Neuron (in vitro differentiated cells): ENCODE data around the gene RGS17.
"Not testable (repeated sequence)": the region's sequence is repeated elsewhere in the genome, so short reads cannot be mapped to it uniquely, and the experiment has no call there.

Experiments used
- H2AFZ ChIP-seq: one replicate; pipeline ENCODE4 v1.6.1; 2013; ENCODE audit warnings: low read depth, mild to moderate bottlenecking, inconsistent platforms, low read length, moderate library complexity
- H3K27me3 ChIP-seq: one replicate; pipeline ENCODE4 v1.6.1; 2013; ENCODE audit warnings: low read length; ENCODE audit not compliant: insufficient read depth
- H3K36me3 ChIP-seq: one replicate; pipeline ENCODE4 v1.6.1; 2013; ENCODE audit warnings: low read length; ENCODE audit not compliant: insufficient read depth
- H3K4me1 ChIP-seq: one replicate; pipeline ENCODE4 v1.6.1; 2013; ENCODE audit warnings: low read length; ENCODE audit not compliant: insufficient read depth
- H3K4me3 ChIP-seq: 2 replicates; pipeline ENCODE4 v1.5.1; 2013; ENCODE audit warnings: mild to moderate bottlenecking, low read length, moderate library complexity
- H3K9me3 ChIP-seq: one replicate; pipeline ENCODE4 v1.6.1; 2013; ENCODE audit warnings: low read length

RGS17 gene

GRCh38 chr6:153001767-153002612 is 129.1 kb downstream of the RGS17 start:
- Histone ChIP-seq H3K9me3 (no peaks in the 10 kb centered on the region), H3K4me3 (peak overlapping the region; percentile 92), H3K4me1 (peaks cover 22% of the 10 kb centered on the region), H2AFZ (no peak overlapping the region), H3K27me3 (no peaks in the 10 kb centered on the region), H3K36me3 (peaks cover 12% of the 10 kb centered on the region)

DNA sequence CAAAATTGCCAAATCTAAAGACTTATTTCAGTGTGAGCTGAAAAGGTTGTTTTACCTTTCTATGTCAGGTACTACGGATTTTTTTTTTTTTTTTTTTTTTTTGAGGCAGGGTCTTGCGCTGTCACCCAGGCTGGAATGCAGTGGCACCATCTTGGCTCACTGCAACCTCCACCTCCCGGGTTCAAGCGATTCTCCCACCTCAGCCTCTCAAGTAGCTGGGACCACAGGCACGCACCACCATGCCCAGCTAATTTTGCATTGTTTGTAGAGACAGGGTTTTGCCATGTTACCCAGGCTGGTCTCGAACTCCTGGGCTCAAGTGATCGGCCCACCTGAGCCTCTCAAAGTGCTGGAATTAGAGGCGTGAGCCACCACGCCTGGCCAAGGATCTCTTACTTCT is 130.3 kb downstream of the RGS17 start:
- H3K9me3 ChIP-seq, H2AFZ ChIP-seq, H3K27me3 ChIP-seq: not testable (repeated sequence)
- Histone ChIP-seq H3K4me1 (peaks cover 22% of the 10 kb centered on the region), H3K4me3 (peak overlapping the region; percentile 92), H3K36me3 (peaks cover 24% of the 10 kb centered on the region)

GRCh38 chr6:153000243-153000642 is 130.8 kb downstream of the RGS17 start:
- Histone ChIP-seq H3K27me3 (no peaks in the 10 kb centered on the region), H3K4me1 (peaks cover 22% of the 10 kb centered on the region), H3K4me3 (no peak overlapping the region), H3K9me3 (no peaks in the 10 kb centered on the region), H3K36me3 (peaks cover 29% of the 10 kb centered on the region), H2AFZ (no peak overlapping the region)

- H3K4me3 ChIP-seq, H2AFZ ChIP-seq, H3K9me3 ChIP-seq, H3K27me3 ChIP-seq: not testable (repeated sequence)
- peaks cover 33% of the 10 kb centered on the region for H3K36me3 ChIP-seq
- H3K4me1 ChIP-seq, result peaks cover 20% of the 10 kb centered on the region
These were observed 131.5 kb downstream of the RGS17 start for GRCh38 chr6:152999538-152999937.

GRCh38 chr6:152993847-152994246 is 137.2 kb downstream of the RGS17 start:
- Histone ChIP-seq H2AFZ (no peak overlapping the region), H3K4me3 (no peak overlapping the region), H3K27me3 (no peaks in the 10 kb centered on the region), H3K4me1 (no peaks in the 10 kb centered on the region), H3K36me3 (peaks cover 67% of the 10 kb centered on the region), H3K9me3 (no peaks in the 10 kb centered on the region)

- Histone ChIP-seq H3K4me1 (no peaks in the 10 kb centered on the region), H2AFZ (no peak overlapping the region), H3K27me3 (no peaks in the 10 kb centered on the region), H3K9me3 (no peaks in the 10 kb centered on the region), H3K4me3 (no peak overlapping the region), H3K36me3 (peaks cover 65% of the 10 kb centered on the region)
These were observed 137.7 kb downstream of the RGS17 start for GRCh38 chr6:152993431-152993830.

GRCh38 chr6:152986978-152987377 is 144.1 kb downstream of the RGS17 start:
- H3K27me3 ChIP-seq, result no peaks in the 10 kb centered on the region

DNA sequence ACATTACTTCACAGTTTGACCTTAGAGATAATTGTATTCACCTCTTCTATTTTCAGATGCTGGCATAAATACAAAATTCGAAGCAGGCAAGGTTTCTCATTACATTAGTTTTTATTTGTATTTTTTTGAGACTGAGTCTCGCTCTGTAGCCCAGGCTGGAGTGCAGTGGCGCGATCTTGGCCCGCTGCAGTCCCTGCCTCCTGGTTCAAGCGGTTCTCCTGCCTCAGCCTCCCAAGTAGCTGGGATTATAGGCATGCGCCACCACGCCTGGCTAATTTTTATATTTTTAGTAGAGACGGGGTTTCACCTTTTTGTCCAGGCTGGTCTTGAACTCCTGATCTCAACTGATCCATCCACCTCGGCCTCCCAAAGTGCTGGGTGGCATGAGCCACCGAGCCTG is 145.8 kb downstream of the RGS17 start:
- Histone ChIP-seq H3K4me1 (peaks cover 24% of the 10 kb centered on the region), H3K4me3 (peak overlapping the region; percentile 84)
- H3K9me3 ChIP-seq, H3K27me3 ChIP-seq, H3K36me3 ChIP-seq, H2AFZ ChIP-seq: not testable (repeated sequence)

More at GRCh38 chr6:152986978-152987377, 144.1 kb downstream of the RGS17 start:
- Histone ChIP-seq H3K4me1 (peaks cover 10% of the 10 kb centered on the region), H2AFZ (no peak overlapping the region), H3K9me3 (no peaks in the 10 kb centered on the region), H3K36me3 (peaks cover 21% of the 10 kb centered on the region), H3K4me3 (no peak overlapping the region)

DNA sequence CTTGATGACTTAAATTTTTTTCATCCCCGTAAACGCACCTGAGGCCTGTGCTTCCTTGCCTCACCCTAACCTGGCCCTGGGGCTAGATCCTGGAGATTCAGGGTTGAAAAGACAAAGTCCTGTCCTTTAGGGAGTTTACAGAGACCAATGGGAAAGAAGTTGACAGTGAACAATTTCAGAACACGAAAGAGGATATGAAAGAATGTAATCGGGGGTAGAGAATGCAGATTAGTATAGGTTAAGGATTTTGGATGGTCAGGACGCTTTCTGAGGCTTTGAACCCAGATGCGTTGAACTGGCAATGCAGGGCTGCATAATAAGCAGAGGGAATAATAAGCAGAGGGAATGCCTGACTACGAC is 146.6 kb downstream of the RGS17 start:
- H3K27me3 ChIP-seq, result no peaks in the 10 kb centered on the region
- H2AFZ ChIP-seq, result no peak overlapping the region
- peaks cover 31% of the 10 kb centered on the region for H3K4me1 ChIP-seq
- H3K36me3 ChIP-seq, result peaks cover 6% of the 10 kb centered on the region
- peak overlapping the region; percentile 84 for H3K4me3 ChIP-seq
- H3K9me3 ChIP-seq, result no peaks in the 10 kb centered on the region

GRCh38 chr6:152983637-152984512 is 147.2 kb downstream of the RGS17 start:
- H3K4me3 ChIP-seq, result peak overlapping the region; percentile 84
- H3K9me3 ChIP-seq, result no peaks in the 10 kb centered on the region
- H3K27me3 ChIP-seq, result no peaks in the 10 kb centered on the region

GRCh38 chr6:152982904-152983636 is 148.0 kb downstream of the RGS17 start, which contains the start of gene FBXO5:
TSS of gene FBXO5 (minus strand) at chr6:152983041. CDS start at chr6:152982959, 82 bp downstream.
- no peaks in the 10 kb centered on the region for H3K27me3 ChIP-seq
- peak within 1 kb of the TSS; percentile 84 for H3K4me3 ChIP-seq
- H3K36me3 ChIP-seq, result peaks cover 15% of the 10 kb centered on the region
- no peaks in the 10 kb centered on the region for H3K9me3 ChIP-seq
- H3K4me1 ChIP-seq, result peaks cover 39% of the 10 kb centered on the region
- H2AFZ ChIP-seq, result peak within 1 kb of the TSS; percentile 57

More at GRCh38 chr6:152983637-152984512, 147.2 kb downstream of the RGS17 start:
- Histone ChIP-seq H3K4me1 (peaks cover 35% of the 10 kb centered on the region), H2AFZ (peak overlapping the region; percentile 57), H3K36me3 (peaks cover 10% of the 10 kb centered on the region)

DNA sequence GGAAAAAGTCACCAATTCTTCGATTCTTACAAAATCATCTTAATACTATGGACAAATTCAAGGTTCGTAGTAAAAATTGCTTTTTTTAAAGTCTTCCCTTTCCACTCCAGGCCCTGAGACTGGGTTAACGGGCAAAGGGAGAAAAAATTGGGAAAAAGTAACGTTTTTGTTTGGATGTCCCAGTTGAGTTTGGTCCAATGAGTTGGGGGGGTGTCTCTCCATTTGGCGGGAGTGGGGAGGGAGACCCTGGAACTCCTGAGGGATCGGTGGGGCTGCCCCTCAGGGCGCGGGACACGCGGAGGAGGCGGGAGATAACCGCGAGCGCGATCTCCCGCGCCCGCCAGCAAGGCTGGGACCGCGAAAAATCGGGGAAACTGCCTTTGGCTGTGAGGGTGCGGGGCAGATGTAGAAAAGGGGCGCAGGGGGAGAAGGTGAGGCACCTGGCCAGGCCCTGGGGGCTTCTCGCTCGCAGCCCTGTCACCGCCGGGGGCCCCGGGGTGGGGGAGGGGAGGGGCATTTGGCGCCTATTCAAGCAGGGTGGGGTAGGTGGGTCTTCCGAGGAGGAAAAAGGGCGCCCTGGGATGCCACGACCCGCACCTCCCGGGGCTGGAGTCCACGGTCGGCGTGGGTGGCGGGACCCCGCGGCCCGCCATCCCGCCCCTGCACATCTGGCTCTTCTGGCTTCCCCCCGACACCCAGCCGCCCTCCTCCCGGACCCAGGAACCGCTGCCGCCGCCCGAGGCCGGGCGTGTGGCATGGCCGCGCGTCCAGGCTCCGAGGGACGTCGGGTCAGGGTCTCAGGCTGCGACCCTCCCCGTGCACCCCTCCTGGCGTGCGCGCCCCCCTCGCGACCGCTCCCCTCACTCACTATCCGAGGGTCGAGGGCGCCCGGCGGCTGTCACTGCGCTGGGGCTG is 148.8 kb downstream of the RGS17 start:
- Histone ChIP-seq H3K4me1 (peaks cover 47% of the 10 kb centered on the region), H3K9me3 (no peaks in the 10 kb centered on the region), H3K4me3 (peak overlapping the region; percentile 84), H2AFZ (no peak overlapping the region), H3K27me3 (no peaks in the 10 kb centered on the region), H3K36me3 (peaks cover 21% of the 10 kb centered on the region)
